Measurements from ENCODE around the gene MZF1.

DNA sequence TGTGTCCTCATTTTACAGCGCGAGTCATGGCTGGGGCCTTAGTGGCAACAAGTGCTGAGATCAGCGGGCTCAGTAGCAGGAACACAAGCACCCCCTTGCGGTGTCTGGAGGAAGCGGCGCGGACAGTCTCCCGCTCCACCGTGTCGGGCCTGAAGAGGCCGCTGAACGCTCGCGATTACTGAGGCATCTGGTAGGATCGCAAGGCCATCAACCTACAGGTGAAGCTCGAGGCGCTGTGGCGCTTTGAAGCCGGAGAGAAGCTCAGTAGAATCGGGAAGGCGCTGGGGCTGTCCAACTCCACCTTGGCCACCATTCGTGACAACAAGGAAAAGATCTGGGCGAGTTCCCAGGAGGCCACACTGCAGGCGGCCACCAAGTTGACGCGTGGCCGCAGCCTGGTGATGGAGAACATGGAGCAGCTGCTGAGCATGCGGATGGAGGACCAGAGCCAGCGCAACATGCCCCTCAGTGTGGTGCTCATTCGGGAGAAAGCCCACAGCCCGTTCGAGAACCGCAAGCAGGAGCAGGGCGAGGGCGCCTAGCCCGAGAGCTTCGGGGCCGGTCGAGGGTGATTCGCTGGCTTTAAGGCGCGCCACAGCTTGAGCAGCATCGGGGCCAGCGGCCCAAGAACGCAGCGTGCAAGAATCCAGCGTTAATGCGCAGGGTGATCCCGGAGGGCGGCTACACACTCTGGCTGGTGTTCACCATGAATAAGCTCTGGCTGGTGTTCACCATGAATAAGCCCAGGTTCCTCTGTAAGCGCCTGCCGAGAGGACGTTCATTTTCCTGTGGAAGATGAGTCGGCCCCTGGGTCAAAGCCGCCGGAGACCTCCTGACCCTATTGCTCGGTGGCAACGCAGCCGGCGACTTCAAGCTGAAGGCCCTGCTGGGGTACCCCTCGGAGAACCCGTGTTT lies 8.3 kb upstream of the MZF1 start:
- TF ChIP-seq POLR2AphosphoS5 (IDR thresholded peaks at IDR 0.05; ENCODE audit: insufficient read depth, low read depth, low read length) (peak; percentile 31), POLR2A (IDR thresholded peaks at IDR 0.05; ENCODE audit: low read depth, low read length) (no peak), EZH2 (IDR thresholded peaks at IDR 0.05; ENCODE audit: borderline replicate concordance, low read depth, low read length, severe bottlenecking) (no peak)
- TF ChIP-seq, protein P1, sequence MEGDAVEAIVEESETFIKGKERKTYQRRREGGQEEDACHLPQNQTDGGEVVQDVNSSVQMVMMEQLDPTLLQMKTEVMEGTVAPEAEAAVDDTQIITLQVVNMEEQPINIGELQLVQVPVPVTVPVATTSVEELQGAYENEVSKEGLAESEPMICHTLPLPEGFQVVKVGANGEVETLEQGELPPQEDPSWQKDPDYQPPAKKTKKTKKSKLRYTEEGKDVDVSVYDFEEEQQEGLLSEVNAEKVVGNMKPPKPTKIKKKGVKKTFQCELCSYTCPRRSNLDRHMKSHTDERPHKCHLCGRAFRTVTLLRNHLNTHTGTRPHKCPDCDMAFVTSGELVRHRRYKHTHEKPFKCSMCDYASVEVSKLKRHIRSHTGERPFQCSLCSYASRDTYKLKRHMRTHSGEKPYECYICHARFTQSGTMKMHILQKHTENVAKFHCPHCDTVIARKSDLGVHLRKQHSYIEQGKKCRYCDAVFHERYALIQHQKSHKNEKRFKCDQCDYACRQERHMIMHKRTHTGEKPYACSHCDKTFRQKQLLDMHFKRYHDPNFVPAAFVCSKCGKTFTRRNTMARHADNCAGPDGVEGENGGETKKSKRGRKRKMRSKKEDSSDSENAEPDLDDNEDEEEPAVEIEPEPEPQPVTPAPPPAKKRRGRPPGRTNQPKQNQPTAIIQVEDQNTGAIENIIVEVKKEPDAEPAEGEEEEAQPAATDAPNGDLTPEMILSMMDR (IDR thresholded peaks at IDR 0.05; ENCODE audit: extremely low read depth in 1 of 2, insufficient read depth in 1 of 2, low read depth in 1 of 2, low read length in 2 of 2), result peak; percentile 99 to 100
- TF ChIP-seq, protein P2, sequence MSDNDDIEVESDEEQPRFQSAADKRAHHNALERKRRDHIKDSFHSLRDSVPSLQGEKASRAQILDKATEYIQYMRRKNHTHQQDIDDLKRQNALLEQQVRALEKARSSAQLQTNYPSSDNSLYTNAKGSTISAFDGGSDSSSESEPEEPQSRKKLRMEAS (IDR thresholded peaks at IDR 0.05; ENCODE audit: insufficient read depth, insufficient read length), result no peak
